Right atrium auricular region (tissue), 2 donors: Measurements from ENCODE around the gene WWTR1. TPM values are rescaled to one million over a fixed set of nuclear protein-coding genes. Genes with fewer than 3 reads are reported as not detected.
A peak's percentile ranks its signal among the peaks of the same experiment; 100 is the strongest.

Source experiments
- DNase-seq: peaks from one replicate; pipeline ENCODE4 v3.0.0-alpha.2; 2019; ENCODE audit warnings: low spot score
- H3K27ac ChIP-seq, 2 donors: fragments of 200-600 bp; sonication (generic); 1 replicate in 1 of 2; 2 replicates in 1 of 2; pipeline ENCODE4 v1.5.1; 2016 to 2019
- H3K27me3 ChIP-seq, 2 donors: fragments of 200-600 bp; sonication (generic); one replicate each; pipeline versions ENCODE4 v1.5.1 to v1.6.0; 2017 to 2019
- H3K36me3 ChIP-seq: fragments of 200-600 bp; sonication (generic); one replicate; pipeline ENCODE4 v1.5.1; 2016
- H3K4me1 ChIP-seq, 2 donors: fragments of 200-600 bp; sonication (generic); one replicate each; pipeline versions ENCODE4 v1.5.1 to v1.6.0; 2017 to 2019
- H3K4me3 ChIP-seq, 2 donors: fragments of 200-600 bp; sonication (generic); 1 replicate in 1 of 2; 2 replicates in 1 of 2; pipeline ENCODE4 v1.5.1; 2017 to 2019; ENCODE audit warnings: mild to moderate bottlenecking in 1 of 2, moderate library complexity in 1 of 2
- H3K9me3 ChIP-seq, 2 donors: fragments of 200-600 bp; sonication (generic); one replicate each; pipeline ENCODE4 v1.5.1; 2019
- total RNA-seq, 2 donors: library from RNA; depleted of rRNA; stranded (reverse); fragments of >200 nt; gene quantifications; one replicate each; pipeline ENCODE4 v1.1.0, GENCODE V29; 2016
- TF ChIP-seq, protein P1 (sequence below), 2 donors: fragments of 200-600 bp; sonication (generic); IDR thresholded peaks; one replicate each; pipeline ENCODE4 v1.5.1; 2019; ENCODE audit warnings: antibody characterized with exemption in 2 of 2

WWTR1 gene
- total RNA-seq, 2 donors from 2014 or later: 53.4 to 73.1 TPM

- no peaks in the 10 kb centered on the region for H3K27me3 ChIP-seq
- no peak overlapping the region for H3K27ac ChIP-seq
- DNase-seq: no peak
- TF ChIP-seq, protein P1, sequence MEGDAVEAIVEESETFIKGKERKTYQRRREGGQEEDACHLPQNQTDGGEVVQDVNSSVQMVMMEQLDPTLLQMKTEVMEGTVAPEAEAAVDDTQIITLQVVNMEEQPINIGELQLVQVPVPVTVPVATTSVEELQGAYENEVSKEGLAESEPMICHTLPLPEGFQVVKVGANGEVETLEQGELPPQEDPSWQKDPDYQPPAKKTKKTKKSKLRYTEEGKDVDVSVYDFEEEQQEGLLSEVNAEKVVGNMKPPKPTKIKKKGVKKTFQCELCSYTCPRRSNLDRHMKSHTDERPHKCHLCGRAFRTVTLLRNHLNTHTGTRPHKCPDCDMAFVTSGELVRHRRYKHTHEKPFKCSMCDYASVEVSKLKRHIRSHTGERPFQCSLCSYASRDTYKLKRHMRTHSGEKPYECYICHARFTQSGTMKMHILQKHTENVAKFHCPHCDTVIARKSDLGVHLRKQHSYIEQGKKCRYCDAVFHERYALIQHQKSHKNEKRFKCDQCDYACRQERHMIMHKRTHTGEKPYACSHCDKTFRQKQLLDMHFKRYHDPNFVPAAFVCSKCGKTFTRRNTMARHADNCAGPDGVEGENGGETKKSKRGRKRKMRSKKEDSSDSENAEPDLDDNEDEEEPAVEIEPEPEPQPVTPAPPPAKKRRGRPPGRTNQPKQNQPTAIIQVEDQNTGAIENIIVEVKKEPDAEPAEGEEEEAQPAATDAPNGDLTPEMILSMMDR (IDR thresholded peaks at IDR 0.05): peak in 1 of 2 donors; percentile 40
- no peak overlapping the region for H3K4me3 ChIP-seq
- H3K9me3 ChIP-seq: no peaks in the 10 kb centered on the region
- peaks cover 0 to 3% of the 10 kb centered on the region in 2 donors for H3K4me1 ChIP-seq
- no peaks in the 10 kb centered on the region for H3K36me3 ChIP-seq
Measured at GRCh38 chr3:149489060-149489690, 168.7 kb downstream of the WWTR1 start.

- Histone ChIP-seq H3K27me3 (no peaks in the 10 kb centered on the region), H3K36me3 (no peaks in the 10 kb centered on the region), H3K4me3 (no peak overlapping the region), H3K27ac (no peak overlapping the region), H3K9me3 (no peaks in the 10 kb centered on the region), H3K4me1 (no peaks in the 10 kb centered on the region)
- TF ChIP-seq, protein P1 (IDR thresholded peaks at IDR 0.05): peak in 1 of 2 donors; percentile 29
- DNase-seq: no peak
Measured at GRCh38 chr3:149487598-149488197, 170.1 kb downstream of the WWTR1 start.

DNA sequence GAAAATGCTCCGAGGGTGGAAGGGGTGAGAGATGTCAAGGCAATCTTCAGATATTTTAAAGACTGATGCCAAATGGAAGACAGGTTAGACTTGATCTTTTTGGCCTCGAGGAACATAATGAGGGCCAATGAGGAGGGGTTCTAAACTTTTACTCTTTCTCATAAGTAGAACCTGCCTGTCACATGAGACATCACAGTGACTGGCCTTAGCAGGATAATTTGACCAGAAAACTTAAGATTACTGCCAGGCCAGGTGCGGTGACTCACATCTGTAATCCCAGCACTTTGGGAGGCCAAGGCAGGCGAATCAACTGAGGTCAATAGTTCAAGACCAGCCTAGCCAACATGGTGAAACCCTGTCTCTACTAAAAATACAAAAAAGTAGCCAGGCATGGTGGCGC, 171.1 kb downstream of the WWTR1 start:
- Histone ChIP-seq H3K27ac (no peak overlapping the region), H3K27me3 (no peaks in the 10 kb centered on the region), H3K36me3 (no peaks in the 10 kb centered on the region), H3K4me3 (no peak overlapping the region), H3K9me3 (no peaks in the 10 kb centered on the region), H3K4me1 (no peaks in the 10 kb centered on the region)
- DNase-seq: no peak
- TF ChIP-seq, protein P1 (IDR thresholded peaks at IDR 0.05): no peak

- no peaks in the 10 kb centered on the region for H3K9me3 ChIP-seq
- TF ChIP-seq, protein P1 (IDR thresholded peaks at IDR 0.05): no peak
- peaks cover 0 to 11% of the 10 kb centered on the region in 2 donors for H3K4me1 ChIP-seq
- H3K4me3 ChIP-seq: no peak overlapping the region
- no peak overlapping the region for H3K27ac ChIP-seq
- no peaks in the 10 kb centered on the region for H3K36me3 ChIP-seq
- DNase-seq: no peak
- no peaks in the 10 kb centered on the region for H3K27me3 ChIP-seq
Measured at GRCh38 chr3:149481491-149481890, 176.3 kb downstream of the WWTR1 start.

- no peak overlapping the region for H3K4me3 ChIP-seq
- no peaks in the 10 kb centered on the region for H3K36me3 ChIP-seq
- H3K4me1 ChIP-seq: peaks cover 0 to 11% of the 10 kb centered on the region in 2 donors
- no peaks in the 10 kb centered on the region for H3K9me3 ChIP-seq
- H3K27ac ChIP-seq: no peak overlapping the region
- DNase-seq: no peak
- no peaks in the 10 kb centered on the region for H3K27me3 ChIP-seq
- TF ChIP-seq, protein P1 (IDR thresholded peaks at IDR 0.05): no peak
Measured at GRCh38 chr3:149481056-149481455, 176.8 kb downstream of the WWTR1 start.
